ENCODE measurements around the gene CNIH4.

The CNIH4 gene

DNA sequence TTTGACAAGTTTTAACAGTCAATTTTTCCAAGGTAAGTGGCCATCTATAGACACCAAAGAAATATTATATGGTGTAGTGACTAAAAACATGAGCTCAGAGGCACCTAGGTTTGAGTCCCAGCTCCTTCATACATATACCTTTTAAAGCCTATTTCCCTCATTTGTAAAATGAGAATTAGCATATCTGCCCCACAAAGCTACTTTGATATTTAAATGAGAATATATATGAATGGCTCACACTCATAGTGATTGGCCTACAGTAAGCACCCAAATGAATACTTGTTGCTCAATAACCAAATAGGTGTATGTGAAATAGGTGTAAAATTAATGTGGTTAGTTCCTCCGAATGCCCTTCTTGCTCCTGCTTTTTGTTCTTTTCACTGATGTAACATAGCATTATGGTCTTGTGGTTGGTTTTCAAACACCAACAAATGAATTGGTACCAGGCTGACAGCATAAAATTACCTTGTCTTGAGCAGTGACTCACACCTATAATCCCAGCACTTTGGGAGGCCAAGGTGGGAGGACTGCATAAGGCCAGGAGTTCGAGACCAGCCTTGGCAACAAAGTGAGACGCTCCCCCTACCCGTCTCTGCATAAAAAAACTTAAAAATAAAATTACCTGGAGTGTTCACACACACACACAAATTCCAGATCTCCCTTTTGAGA, 25.3 kb downstream of the CNIH4 start:
- H3K36me3 ChIP-seq (ENCODE audit: insufficient read depth, low read length) = peaks cover 47% of the 10 kb centered on the region
- no peak overlapping the region for H3K4me3 ChIP-seq
- TF ChIP-seq POLR2AphosphoS5 (IDR thresholded peaks at IDR 0.05; ENCODE audit: borderline replicate concordance, low read depth, low read length) = no peak
- no peak for TF ChIP-seq EZH2 (IDR thresholded peaks at IDR 0.05)
- TF ChIP-seq FOXP2 (optimal IDR thresholded peaks at IDR 0.05; ENCODE audit: control extremely low read depth, extremely low read length, insufficient read depth) = no peak
- DNase-seq (ENCODE audit: low read depth, low spot score) = no peak
- H3K27ac ChIP-seq = no peak overlapping the region
- no peaks in the 10 kb centered on the region for H3K9me3 ChIP-seq (ENCODE audit: low read depth, low read length)
- H3K9ac ChIP-seq (ENCODE audit: insufficient read length) = no peak overlapping the region

DNA sequence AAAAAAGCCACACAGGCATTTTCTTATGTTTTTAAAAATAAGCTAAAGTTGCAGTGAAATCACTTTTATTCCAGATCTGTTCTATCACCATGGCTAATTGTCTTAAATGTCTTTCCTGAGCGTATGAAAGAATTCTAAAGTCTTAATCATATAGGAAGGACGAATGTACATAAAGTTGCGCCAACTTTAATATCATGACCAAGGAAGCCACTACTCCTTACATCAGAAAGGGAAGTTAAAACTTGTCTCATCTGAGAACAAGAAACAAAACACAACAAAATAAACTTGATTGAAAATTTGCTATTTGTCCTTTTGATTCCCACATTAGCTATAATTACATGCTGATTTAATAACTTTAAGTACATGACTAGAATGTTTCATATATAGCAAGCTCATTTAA, 26.5 kb downstream of the CNIH4 start:
- peaks cover 50% of the 10 kb centered on the region for H3K36me3 ChIP-seq (ENCODE audit: insufficient read depth, low read length)
- DNase-seq (ENCODE audit: low read depth, low spot score) = no peak
- H3K27ac ChIP-seq = peak overlapping the region; percentile 47
- no peak overlapping the region for H3K4me3 ChIP-seq
- H3K9me3 ChIP-seq (ENCODE audit: low read depth, low read length) = no peaks in the 10 kb centered on the region
- TF ChIP-seq EZH2 (IDR thresholded peaks at IDR 0.05) = no peak
- TF ChIP-seq POLR2AphosphoS5 (IDR thresholded peaks at IDR 0.05; ENCODE audit: borderline replicate concordance, low read depth, low read length) = no peak
- no peak for TF ChIP-seq FOXP2 (optimal IDR thresholded peaks at IDR 0.05; ENCODE audit: control extremely low read depth, extremely low read length, insufficient read depth)
- H3K9ac ChIP-seq (ENCODE audit: insufficient read length) = no peak overlapping the region

DNA sequence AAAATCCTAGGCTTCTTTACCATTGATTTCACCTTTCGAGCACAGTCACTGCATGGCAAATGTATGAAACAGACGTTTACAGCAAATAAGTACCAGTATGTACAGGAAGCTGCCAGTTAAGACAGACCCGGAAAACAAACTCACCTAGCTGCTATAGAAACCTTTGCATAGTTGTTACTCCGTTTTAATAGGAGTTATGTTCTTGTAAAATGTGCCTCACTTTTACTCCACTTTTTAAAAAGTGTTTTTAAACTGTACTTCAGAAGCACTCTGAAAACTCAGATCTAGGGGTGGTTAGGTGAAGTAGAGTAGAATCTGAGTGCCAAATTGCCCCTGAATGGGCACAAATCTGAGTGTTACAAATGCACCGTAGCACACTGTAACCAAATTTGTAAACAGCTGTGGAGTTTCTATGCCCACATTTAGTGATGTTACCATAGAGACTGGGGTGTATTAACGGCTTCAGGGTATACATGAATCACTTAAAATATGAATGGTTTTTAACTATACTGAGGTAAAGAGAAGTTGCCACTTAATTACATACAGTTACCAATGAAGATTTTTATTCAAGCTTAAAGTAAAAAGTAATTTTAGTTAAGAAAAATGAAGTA, 30.7 kb downstream of the CNIH4 start:
- H3K4me3 ChIP-seq = no peak overlapping the region
- H3K36me3 ChIP-seq (ENCODE audit: insufficient read depth, low read length) = peaks cover 72% of the 10 kb centered on the region
- H3K9me3 ChIP-seq (ENCODE audit: low read depth, low read length) = no peaks in the 10 kb centered on the region
- TF ChIP-seq POLR2AphosphoS5 (IDR thresholded peaks at IDR 0.05; ENCODE audit: borderline replicate concordance, low read depth, low read length) (0 out of 2 replicates have a peak, but pooled peaks have one; percentile 8), EZH2 (IDR thresholded peaks at IDR 0.05) (no peak)
- H3K27ac ChIP-seq = peak overlapping the region; percentile 46; the same call in 1 of the 2 replicates
- H3K9ac ChIP-seq (ENCODE audit: insufficient read length) = no peak overlapping the region
- DNase-seq (ENCODE audit: low read depth, low spot score) = no peak

DNA sequence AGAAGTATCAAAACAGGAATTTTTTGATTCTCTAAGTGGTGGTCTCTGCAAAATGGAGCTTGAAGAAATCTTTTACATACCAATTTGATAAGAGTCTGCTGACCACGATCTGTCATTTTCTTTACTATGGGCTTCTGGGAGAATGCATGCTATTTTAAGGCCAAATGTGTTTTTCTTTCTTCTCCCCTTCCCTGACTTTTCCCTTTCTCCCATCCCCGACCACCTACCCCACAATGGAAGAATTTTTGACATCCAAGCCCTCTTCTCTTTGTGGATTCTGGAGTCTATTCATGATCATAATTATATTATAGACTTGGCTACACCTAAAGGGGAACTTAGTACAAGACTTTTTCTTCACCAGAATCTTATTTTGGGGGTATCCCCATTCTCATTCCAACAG, 31.3 kb downstream of the CNIH4 start:
- no peak overlapping the region for H3K4me3 ChIP-seq
- H3K9me3 ChIP-seq (ENCODE audit: low read depth, low read length) = no peaks in the 10 kb centered on the region
- DNase-seq (ENCODE audit: low read depth, low spot score) = no peak
- no peak for TF ChIP-seq FOXP2 (optimal IDR thresholded peaks at IDR 0.05; ENCODE audit: control extremely low read depth, extremely low read length, insufficient read depth)
- TF ChIP-seq POLR2AphosphoS5 (IDR thresholded peaks at IDR 0.05; ENCODE audit: borderline replicate concordance, low read depth, low read length) = no peak
- no peak for TF ChIP-seq EZH2 (IDR thresholded peaks at IDR 0.05)
- H3K9ac ChIP-seq (ENCODE audit: insufficient read length) = no peak overlapping the region
- H3K36me3 ChIP-seq (ENCODE audit: insufficient read depth, low read length) = peaks cover 77% of the 10 kb centered on the region
- peak overlapping the region; percentile 46; the same call in 1 of the 2 replicates for H3K27ac ChIP-seq

DNA sequence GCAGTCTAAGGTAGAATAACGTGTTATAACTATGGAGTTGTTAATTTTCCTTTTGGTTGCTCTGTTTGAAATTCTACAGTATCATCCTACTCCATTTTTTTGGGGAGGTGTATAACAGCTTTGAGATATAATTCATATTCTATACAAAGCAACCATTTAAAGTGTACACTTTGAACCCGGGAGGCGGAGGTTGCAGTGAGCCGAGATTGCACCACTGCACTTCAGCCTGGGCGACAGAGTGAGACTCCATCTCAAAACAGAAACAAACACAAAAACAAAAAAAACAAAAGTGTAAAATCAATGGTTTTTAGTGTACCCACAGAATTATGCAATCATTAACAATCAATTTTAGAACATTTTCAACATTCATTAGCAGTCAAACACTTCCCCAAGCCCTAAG, 33.8 kb downstream of the CNIH4 start:
- no peak overlapping the region for H3K27ac ChIP-seq
- TF ChIP-seq EZH2 (IDR thresholded peaks at IDR 0.05) (no peak), FOXP2 (optimal IDR thresholded peaks at IDR 0.05; ENCODE audit: control extremely low read depth, extremely low read length, insufficient read depth) (no peak), POLR2AphosphoS5 (IDR thresholded peaks at IDR 0.05; ENCODE audit: borderline replicate concordance, low read depth, low read length) (no peak)
- H3K9me3 ChIP-seq (ENCODE audit: low read depth, low read length) = no peaks in the 10 kb centered on the region
- no peak overlapping the region for H3K9ac ChIP-seq (ENCODE audit: insufficient read length)
- H3K36me3 ChIP-seq (ENCODE audit: insufficient read depth, low read length) = peaks cover 96% of the 10 kb centered on the region
- DNase-seq (ENCODE audit: low read depth, low spot score) = no peak
- no peak overlapping the region for H3K4me3 ChIP-seq

DNA sequence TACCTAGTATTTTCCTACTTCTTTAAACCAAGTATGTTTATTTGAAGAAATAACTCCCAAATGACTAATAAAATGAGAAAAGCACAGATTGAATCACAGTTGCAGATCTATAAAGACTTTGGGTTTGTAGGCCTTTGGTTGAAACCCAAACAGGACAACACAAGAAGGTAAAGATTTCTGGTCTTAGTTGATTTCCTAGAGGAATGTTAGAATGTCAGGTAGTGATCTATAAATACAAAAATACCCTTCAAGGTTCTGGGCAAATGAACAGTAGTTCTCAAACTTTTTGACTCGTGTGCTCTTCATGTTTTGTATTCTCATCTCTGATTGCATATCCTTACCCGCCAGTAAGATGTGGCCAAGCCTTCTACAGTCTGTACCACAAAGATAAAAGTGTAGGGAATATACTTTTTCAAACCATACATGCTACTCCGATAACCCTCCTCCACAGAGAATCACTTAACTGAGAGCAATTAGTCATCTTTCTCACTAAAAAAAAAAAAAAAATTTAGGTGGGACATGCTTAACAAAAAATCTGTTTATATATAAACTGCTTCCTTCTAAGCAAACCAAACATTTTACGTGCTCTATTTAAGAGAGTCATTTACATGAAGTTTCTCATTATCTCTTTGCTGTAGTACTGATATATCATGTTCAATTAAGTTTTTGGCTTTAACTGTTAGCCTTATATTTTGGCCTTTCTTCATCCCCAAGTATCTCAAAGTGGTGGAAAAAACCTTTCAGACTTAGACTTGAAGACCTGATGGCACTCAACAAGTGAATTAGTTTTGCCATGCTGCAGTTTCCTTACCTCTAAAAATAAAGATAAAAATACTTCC, 36.0 kb downstream of the CNIH4 start:
- no peaks in the 10 kb centered on the region for H3K9me3 ChIP-seq (ENCODE audit: low read depth, low read length)
- 0 out of 2 replicates have a peak overlapping the region, but pooled peaks have one; percentile 3 for H3K27ac ChIP-seq
- H3K9ac ChIP-seq (ENCODE audit: insufficient read length) = no peak overlapping the region
- H3K4me3 ChIP-seq = no peak overlapping the region
- peaks cover 95% of the 10 kb centered on the region for H3K36me3 ChIP-seq (ENCODE audit: insufficient read depth, low read length)
- TF ChIP-seq POLR2AphosphoS5 (IDR thresholded peaks at IDR 0.05; ENCODE audit: borderline replicate concordance, low read depth, low read length) (no peak), FOXP2 (optimal IDR thresholded peaks at IDR 0.05; ENCODE audit: control extremely low read depth, extremely low read length, insufficient read depth) (no peak), EZH2 (IDR thresholded peaks at IDR 0.05) (no peak)
- no peak for DNase-seq (ENCODE audit: low read depth, low spot score)

DNA sequence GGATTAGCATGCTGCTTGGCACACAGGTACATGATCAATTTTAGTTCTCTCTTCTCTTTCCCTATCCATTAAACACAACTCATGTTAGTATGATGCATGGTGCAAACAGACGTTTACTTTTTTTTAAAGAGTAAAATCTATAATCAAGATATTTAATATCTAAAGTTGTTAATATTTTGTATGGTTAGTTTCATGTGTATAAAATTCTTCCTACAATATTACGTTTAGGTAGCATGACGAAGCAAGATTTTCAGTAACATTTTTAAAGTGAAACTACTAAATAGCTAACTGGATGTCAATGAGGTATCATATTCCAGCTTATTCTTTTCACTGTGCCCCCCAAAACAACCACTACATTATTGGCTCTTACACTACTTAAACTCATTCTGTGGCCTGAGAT, 36.6 kb downstream of the CNIH4 start:
- TF ChIP-seq FOXP2 (optimal IDR thresholded peaks at IDR 0.05; ENCODE audit: control extremely low read depth, extremely low read length, insufficient read depth) = no peak
- no peak for TF ChIP-seq EZH2 (IDR thresholded peaks at IDR 0.05)
- no peak for TF ChIP-seq POLR2AphosphoS5 (IDR thresholded peaks at IDR 0.05; ENCODE audit: borderline replicate concordance, low read depth, low read length)
- no peaks in the 10 kb centered on the region for H3K9me3 ChIP-seq (ENCODE audit: low read depth, low read length)

DNA sequence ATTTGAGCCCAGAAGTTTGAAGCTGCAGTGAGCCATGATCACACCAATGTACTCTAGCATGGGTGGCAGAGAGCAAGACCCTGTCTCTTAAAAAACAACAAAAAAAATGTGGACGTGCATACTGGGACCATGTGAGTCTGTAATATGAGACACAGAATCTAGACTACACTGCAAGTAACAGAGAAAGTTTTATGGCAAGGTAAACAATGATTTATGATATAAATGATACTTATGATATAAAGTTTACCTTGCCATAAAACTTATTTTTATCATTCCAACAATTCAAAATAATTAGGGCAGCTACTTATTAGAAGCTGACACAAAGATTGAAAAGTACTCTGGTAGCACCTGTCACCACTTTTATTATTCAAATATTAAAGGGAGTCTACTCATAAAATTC, 43.2 kb downstream of the CNIH4 start:
- Histone ChIP-seq H3K9me3 (ENCODE audit: low read depth, low read length) (no peaks in the 10 kb centered on the region), H3K27ac (no peak overlapping the region), H3K9ac (ENCODE audit: insufficient read length) (no peak overlapping the region), H3K36me3 (ENCODE audit: insufficient read depth, low read length) (peaks cover 94% of the 10 kb centered on the region), H3K4me3 (no peak overlapping the region)
- no peak for DNase-seq (ENCODE audit: low read depth, low spot score)
- TF ChIP-seq EZH2 (IDR thresholded peaks at IDR 0.05) = no peak
- TF ChIP-seq POLR2AphosphoS5 (IDR thresholded peaks at IDR 0.05; ENCODE audit: borderline replicate concordance, low read depth, low read length) = no peak
- no peak for TF ChIP-seq FOXP2 (optimal IDR thresholded peaks at IDR 0.05; ENCODE audit: control extremely low read depth, extremely low read length, insufficient read depth)

More for the DNA sequence above, 36.6 kb downstream of the CNIH4 start:
- Histone ChIP-seq H3K36me3 (ENCODE audit: insufficient read depth, low read length) (peaks cover 95% of the 10 kb centered on the region), H3K9ac (ENCODE audit: insufficient read length) (no peak overlapping the region), H3K4me3 (no peak overlapping the region), H3K27ac (0 out of 2 replicates have a peak overlapping the region, but pooled peaks have one; percentile 3)
- no peak for DNase-seq (ENCODE audit: low read depth, low spot score)
